GM23338 (cell line): ENCODE measurements around the gene SIGLEC12.

Source experiments
- CREB1 ChIP-seq: fragments of 250-450 bp; sonication (Bioruptor Pico); IDR thresholded peaks from 2 replicates; pipeline ENCODE4 v1.5.0; 2020; ENCODE audit warnings: low read depth, mild to moderate bottlenecking, moderate library complexity
- CTCF ChIP-seq, 2 experiments: fragments of 200-600 bp in 1 of 2; sonication (generic) in 1 of 2; conservative IDR thresholded peaks; 2 replicates each; pipeline versions ENCODE4 v1.5.1 to v1.6.1; 2016 to 2017; ENCODE audit warnings: antibody characterized with exemption in 2 of 2, low read depth in 2 of 2, mild to moderate bottlenecking in 2 of 2, moderate library complexity in 1 of 2
- ETS1 ChIP-seq: IDR thresholded peaks from 2 replicates; pipeline ENCODE4 v1.6.1; 2016; ENCODE audit warnings: antibody characterized with exemption
- EZH2 ChIP-seq: fragments of 200-600 bp; sonication (generic); IDR thresholded peaks from one replicate; pipeline ENCODE4 v1.8.0; 2017; ENCODE audit warnings: antibody characterized with exemption, mild to moderate bottlenecking, low read depth; ENCODE audit not compliant: unreplicated experiment
- EZH2phosphoT487 ChIP-seq: fragments of 200-600 bp; sonication (generic); IDR thresholded peaks from one replicate; pipeline ENCODE4 v1.8.1; 2018; ENCODE audit warnings: antibody characterized with exemption; ENCODE audit not compliant: unreplicated experiment
- JUNB ChIP-seq: IDR thresholded peaks from one replicate; pipeline ENCODE4 v1.6.1; 2016; ENCODE audit warnings: antibody characterized with exemption; ENCODE audit not compliant: unreplicated experiment
- POLR2AphosphoS5 ChIP-seq: IDR thresholded peaks from 2 replicates; pipeline ENCODE4 v1.6.1; 2016; ENCODE audit warnings: antibody characterized with exemption, low read depth
- REST ChIP-seq: IDR thresholded peaks from one replicate; pipeline ENCODE4 v1.6.1; 2018; ENCODE audit warnings: antibody characterized with exemption; ENCODE audit not compliant: unreplicated experiment
- ZNF114 ChIP-seq: fragments of 250-450 bp; sonication (Bioruptor Pico); IDR thresholded peaks from 2 replicates; pipeline ENCODE4 v1.5.0; 2020; ENCODE audit warnings: mild to moderate bottlenecking, moderate library complexity
- ZNF331 ChIP-seq: fragments of 250-450 bp; sonication (Bioruptor Pico); IDR thresholded peaks from 2 replicates; pipeline ENCODE4 v1.5.0; 2020; ENCODE audit warnings: low read depth, mild to moderate bottlenecking, moderate library complexity

- TF ChIP-seq EZH2phosphoT487 (no peak), CTCF (conservative IDR thresholded peaks at IDR 0.05; ENCODE audit: low read depth in 2 of 2) (no peak), CREB1 (CRISPR knock-in tag) (no peak), REST (no peak), EZH2 (no peak), POLR2AphosphoS5 (no peak), ETS1 (no peak), JUNB (no peak), ZNF331 (no peak), ZNF114 (no peak)
Measured at GRCh38 chr19:51450730-51451307, 50.8 kb downstream of the SIGLEC12 start.
